DOHH2 (cell line): ENCODE results near the gene JOSD2.

Experiments
- EZH2phosphoT487 ChIP-seq: fragments of 200-600 bp; sonication (generic); IDR thresholded peaks from 2 replicates; pipeline ENCODE4 v1.6.1; 2017; ENCODE audit warnings: borderline replicate concordance, mild to moderate bottlenecking, antibody characterized with exemption, low read length, moderate library complexity, mixed read lengths
- TF ChIP-seq, protein P1 (sequence below): fragments of 200-600 bp; sonication (generic); IDR thresholded peaks from one replicate; pipeline ENCODE4 v1.5.1; 2014; ENCODE audit warnings: antibody characterized with exemption, mild to moderate bottlenecking, low read depth, low read length; ENCODE audit not compliant: poor library complexity, severe bottlenecking

DNA sequence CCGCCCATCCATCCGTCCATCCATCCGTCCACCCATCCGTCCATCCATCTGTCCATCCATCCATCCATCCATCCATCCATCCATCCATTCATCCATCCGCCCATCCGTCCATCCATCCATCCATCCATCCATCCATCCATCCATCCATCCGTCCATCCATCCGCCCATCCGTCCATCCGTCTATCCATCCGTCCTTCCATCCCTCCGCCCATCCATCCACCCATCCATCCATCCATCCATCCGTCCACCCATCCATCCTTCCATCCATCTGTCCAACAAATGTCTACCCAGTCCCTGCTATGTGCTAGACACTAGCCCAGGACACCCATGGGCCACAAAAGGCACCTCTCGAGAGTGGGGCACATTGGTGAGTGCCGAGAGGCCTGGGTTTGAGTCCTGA is 41.5 kb upstream of the JOSD2 start:
- TF ChIP-seq, protein P1, sequence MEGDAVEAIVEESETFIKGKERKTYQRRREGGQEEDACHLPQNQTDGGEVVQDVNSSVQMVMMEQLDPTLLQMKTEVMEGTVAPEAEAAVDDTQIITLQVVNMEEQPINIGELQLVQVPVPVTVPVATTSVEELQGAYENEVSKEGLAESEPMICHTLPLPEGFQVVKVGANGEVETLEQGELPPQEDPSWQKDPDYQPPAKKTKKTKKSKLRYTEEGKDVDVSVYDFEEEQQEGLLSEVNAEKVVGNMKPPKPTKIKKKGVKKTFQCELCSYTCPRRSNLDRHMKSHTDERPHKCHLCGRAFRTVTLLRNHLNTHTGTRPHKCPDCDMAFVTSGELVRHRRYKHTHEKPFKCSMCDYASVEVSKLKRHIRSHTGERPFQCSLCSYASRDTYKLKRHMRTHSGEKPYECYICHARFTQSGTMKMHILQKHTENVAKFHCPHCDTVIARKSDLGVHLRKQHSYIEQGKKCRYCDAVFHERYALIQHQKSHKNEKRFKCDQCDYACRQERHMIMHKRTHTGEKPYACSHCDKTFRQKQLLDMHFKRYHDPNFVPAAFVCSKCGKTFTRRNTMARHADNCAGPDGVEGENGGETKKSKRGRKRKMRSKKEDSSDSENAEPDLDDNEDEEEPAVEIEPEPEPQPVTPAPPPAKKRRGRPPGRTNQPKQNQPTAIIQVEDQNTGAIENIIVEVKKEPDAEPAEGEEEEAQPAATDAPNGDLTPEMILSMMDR: no peak
- no peak for TF ChIP-seq EZH2phosphoT487
